WI38 (cell line): ENCODE results near the gene BTBD18.

Experiments used
- H3K4me3 ChIP-seq: 2 replicates; pipeline ENCODE4 v1.5.1; 2011; ENCODE audit warnings: low read depth, mild to moderate bottlenecking, control low read depth, low read length
- TF ChIP-seq, protein P1 (sequence below): IDR thresholded peaks from 2 replicates; pipeline ENCODE4 v1.5.1; 2012; ENCODE audit warnings: low read depth, mild to moderate bottlenecking, control low read depth, low read length

BTBD18 gene

GRCh38 chr11:57792060-57792541 lies 40.5 kb upstream of the BTBD18 start:
- TF ChIP-seq, protein P1, sequence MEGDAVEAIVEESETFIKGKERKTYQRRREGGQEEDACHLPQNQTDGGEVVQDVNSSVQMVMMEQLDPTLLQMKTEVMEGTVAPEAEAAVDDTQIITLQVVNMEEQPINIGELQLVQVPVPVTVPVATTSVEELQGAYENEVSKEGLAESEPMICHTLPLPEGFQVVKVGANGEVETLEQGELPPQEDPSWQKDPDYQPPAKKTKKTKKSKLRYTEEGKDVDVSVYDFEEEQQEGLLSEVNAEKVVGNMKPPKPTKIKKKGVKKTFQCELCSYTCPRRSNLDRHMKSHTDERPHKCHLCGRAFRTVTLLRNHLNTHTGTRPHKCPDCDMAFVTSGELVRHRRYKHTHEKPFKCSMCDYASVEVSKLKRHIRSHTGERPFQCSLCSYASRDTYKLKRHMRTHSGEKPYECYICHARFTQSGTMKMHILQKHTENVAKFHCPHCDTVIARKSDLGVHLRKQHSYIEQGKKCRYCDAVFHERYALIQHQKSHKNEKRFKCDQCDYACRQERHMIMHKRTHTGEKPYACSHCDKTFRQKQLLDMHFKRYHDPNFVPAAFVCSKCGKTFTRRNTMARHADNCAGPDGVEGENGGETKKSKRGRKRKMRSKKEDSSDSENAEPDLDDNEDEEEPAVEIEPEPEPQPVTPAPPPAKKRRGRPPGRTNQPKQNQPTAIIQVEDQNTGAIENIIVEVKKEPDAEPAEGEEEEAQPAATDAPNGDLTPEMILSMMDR: no peak
- no peak overlapping the region for H3K4me3 ChIP-seq

- TF ChIP-seq, protein P1: no peak
- H3K4me3 ChIP-seq: no peak overlapping the region
Observed at GRCh38 chr11:57791321-57792059, 39.9 kb upstream of the BTBD18 start.

DNA sequence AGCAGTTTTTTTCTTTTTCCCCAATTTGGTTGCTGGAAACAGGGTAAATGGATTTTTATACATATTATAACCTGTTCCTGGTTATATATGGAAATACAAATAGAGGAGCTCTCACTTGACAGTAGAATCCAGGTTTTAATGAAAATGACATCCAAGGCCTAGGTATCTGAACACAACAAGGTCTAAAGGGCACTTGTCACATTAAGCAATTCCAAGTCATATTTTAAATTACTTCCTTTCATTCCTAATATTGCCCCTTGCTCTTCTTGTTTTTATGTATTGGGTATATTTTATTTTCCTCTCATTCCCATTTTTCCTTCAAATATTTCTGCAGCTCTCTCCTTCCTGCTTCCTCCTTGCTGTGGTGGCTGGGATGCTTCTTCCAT lies 37.1 kb upstream of the BTBD18 start:
- H3K4me3 ChIP-seq: no peak overlapping the region
- TF ChIP-seq, protein P1: no peak

DNA sequence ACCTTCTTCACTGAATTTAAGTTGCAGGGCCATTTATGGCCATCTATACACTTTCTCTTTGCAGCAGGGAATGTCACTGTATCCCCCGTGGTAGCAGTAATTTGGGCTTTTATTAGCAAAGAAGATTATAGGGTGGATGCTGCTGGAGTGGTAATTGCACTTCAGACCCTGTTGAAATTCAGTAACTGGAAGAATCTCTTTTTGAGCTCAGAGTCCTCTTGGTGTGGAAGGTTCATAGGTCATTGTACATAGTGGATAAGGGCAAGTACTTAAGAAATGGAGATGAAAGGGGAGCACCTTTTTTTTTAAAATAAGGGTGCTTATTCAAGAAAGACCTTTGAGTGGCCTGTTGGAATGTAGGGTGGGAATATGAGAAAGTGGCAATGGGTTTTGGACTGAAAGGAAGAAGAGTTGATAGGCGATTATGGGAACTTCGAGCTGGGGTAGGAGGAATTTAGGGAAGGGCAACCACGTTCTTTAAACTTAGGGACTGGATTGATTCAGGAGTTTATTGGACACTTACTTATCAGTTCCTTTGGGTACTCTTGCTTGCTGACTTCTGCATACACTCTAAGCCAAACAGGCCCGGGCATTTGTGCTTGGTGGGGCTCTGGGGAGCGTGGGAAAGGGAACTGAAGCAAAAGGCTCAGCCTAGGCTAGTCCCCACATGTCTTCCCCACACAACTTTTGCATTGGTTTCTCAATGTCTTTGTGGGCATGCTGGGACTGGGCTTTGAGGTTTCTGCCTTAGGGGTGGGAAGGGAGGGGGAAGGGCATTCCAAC lies 36.5 kb upstream of the BTBD18 start:
- no peak overlapping the region for H3K4me3 ChIP-seq
- TF ChIP-seq, protein P1: no peak

GRCh38 chr11:57787006-57787604 lies 35.5 kb upstream of the BTBD18 start:
- TF ChIP-seq, protein P1: no peak

GRCh38 chr11:57786436-57786835 lies 34.8 kb upstream of the BTBD18 start:
- TF ChIP-seq, protein P1: no peak
- H3K4me3 ChIP-seq: no peak overlapping the region

More at GRCh38 chr11:57787006-57787604, 35.5 kb upstream of the BTBD18 start:
- no peak overlapping the region for H3K4me3 ChIP-seq
